ENCODE results near the gene G3BP1.

Gene G3BP1

DNA sequence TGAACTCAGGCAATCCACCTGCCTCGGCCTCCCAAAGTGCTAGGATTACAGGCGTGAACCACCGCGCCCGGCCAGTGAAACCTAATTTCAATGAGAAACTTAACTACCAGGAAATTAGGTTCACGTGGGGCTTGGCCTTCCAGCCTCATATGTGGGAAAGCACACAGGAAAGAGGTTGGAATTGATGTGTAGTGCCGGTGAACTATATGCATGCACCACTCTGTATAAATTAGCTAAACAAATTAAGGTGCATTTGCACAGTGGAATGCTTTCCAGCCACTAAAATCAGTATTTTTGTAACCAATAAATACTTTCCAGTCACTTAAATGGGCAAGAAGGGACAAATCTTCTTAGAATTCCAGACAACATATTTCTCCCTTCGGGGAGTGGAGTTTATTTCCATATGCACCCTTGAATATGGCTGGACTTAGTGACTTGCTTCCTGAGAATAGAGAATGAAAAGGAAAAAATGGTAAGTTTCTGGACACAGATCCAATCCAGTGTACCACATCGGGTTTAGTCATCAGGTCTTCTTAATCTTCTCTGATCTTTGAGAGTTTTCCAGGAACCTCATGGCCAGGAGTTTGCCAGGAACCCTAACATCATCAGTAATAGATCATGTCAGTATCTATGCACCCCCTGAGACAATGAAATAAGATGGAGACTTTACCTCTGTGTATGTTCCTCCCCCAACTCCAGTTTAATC is 38.2 kb upstream of the G3BP1 start:
- TF ChIP-seq RAD21 (IDR thresholded peaks at IDR 0.05; ENCODE audit: low read depth) (no peak), FOXM1 (IDR thresholded peaks at IDR 0.05; ENCODE audit: borderline replicate concordance, low read depth) (no peak), TCF12 (IDR thresholded peaks at IDR 0.05; ENCODE audit: low read depth) (no peak), EGR1 (IDR thresholded peaks at IDR 0.05) (no peak), CEBPB (IDR thresholded peaks at IDR 0.05) (no peak), ZBTB7A (IDR thresholded peaks at IDR 0.05; ENCODE audit: low read depth) (no peak), NFIC (IDR thresholded peaks at IDR 0.05) (no peak), YY1 (IDR thresholded peaks at IDR 0.05; ENCODE audit: low read depth) (no peak), TAF1 (IDR thresholded peaks at IDR 0.05; ENCODE audit: low read depth) (no peak), EP300 (IDR thresholded peaks at IDR 0.05; ENCODE audit: borderline replicate concordance) (no peak), CREB1 (IDR thresholded peaks at IDR 0.05; ENCODE audit: low read depth) (no peak), TEAD4 (IDR thresholded peaks at IDR 0.05) (no peak)
- TF ChIP-seq, protein P1, sequence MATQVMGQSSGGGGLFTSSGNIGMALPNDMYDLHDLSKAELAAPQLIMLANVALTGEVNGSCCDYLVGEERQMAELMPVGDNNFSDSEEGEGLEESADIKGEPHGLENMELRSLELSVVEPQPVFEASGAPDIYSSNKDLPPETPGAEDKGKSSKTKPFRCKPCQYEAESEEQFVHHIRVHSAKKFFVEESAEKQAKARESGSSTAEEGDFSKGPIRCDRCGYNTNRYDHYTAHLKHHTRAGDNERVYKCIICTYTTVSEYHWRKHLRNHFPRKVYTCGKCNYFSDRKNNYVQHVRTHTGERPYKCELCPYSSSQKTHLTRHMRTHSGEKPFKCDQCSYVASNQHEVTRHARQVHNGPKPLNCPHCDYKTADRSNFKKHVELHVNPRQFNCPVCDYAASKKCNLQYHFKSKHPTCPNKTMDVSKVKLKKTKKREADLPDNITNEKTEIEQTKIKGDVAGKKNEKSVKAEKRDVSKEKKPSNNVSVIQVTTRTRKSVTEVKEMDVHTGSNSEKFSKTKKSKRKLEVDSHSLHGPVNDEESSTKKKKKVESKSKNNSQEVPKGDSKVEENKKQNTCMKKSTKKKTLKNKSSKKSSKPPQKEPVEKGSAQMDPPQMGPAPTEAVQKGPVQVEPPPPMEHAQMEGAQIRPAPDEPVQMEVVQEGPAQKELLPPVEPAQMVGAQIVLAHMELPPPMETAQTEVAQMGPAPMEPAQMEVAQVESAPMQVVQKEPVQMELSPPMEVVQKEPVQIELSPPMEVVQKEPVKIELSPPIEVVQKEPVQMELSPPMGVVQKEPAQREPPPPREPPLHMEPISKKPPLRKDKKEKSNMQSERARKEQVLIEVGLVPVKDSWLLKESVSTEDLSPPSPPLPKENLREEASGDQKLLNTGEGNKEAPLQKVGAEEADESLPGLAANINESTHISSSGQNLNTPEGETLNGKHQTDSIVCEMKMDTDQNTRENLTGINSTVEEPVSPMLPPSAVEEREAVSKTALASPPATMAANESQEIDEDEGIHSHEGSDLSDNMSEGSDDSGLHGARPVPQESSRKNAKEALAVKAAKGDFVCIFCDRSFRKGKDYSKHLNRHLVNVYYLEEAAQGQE (IDR thresholded peaks at IDR 0.05; ENCODE audit: low read depth): no peak
- TF ChIP-seq, protein P2, sequence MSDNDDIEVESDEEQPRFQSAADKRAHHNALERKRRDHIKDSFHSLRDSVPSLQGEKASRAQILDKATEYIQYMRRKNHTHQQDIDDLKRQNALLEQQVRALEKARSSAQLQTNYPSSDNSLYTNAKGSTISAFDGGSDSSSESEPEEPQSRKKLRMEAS (IDR thresholded peaks at IDR 0.05): no peak
- TF ChIP-seq, protein P3, sequence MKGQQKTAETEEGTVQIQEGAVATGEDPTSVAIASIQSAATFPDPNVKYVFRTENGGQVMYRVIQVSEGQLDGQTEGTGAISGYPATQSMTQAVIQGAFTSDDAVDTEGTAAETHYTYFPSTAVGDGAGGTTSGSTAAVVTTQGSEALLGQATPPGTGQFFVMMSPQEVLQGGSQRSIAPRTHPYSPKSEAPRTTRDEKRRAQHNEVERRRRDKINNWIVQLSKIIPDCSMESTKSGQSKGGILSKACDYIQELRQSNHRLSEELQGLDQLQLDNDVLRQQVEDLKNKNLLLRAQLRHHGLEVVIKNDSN (IDR thresholded peaks at IDR 0.05): no peak

DNA sequence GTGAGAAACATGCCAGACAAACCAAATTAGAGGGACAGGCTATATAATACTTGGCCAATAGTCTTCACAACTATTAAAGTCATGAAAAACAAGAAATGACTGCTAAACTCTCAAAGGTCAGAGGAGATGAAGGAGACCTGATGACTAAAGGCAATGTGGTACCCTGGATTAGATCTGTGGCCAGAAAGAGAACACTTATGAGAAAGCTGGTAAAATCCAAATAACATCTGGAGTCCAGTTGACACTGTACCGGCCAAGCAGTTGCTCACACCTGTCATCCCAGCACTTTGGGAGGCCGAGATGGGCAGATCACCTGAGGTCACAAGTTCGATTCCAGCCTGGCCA is 37.7 kb upstream of the G3BP1 start:
- TF ChIP-seq EGR1 (IDR thresholded peaks at IDR 0.05) (no peak), CREB1 (IDR thresholded peaks at IDR 0.05; ENCODE audit: low read depth) (no peak), TEAD4 (IDR thresholded peaks at IDR 0.05) (no peak), CEBPB (IDR thresholded peaks at IDR 0.05) (no peak), TCF12 (IDR thresholded peaks at IDR 0.05; ENCODE audit: low read depth) (no peak), EP300 (IDR thresholded peaks at IDR 0.05; ENCODE audit: borderline replicate concordance) (no peak), NFIC (IDR thresholded peaks at IDR 0.05) (no peak), ZBTB7A (IDR thresholded peaks at IDR 0.05; ENCODE audit: low read depth) (no peak), TAF1 (IDR thresholded peaks at IDR 0.05; ENCODE audit: low read depth) (no peak), YY1 (IDR thresholded peaks at IDR 0.05; ENCODE audit: low read depth) (no peak), RAD21 (IDR thresholded peaks at IDR 0.05; ENCODE audit: low read depth) (no peak), FOXM1 (IDR thresholded peaks at IDR 0.05; ENCODE audit: borderline replicate concordance, low read depth) (no peak)
- TF ChIP-seq, protein P3 (IDR thresholded peaks at IDR 0.05): no peak
- TF ChIP-seq, protein P2 (IDR thresholded peaks at IDR 0.05): no peak
- TF ChIP-seq, protein P1 (IDR thresholded peaks at IDR 0.05; ENCODE audit: low read depth): no peak

DNA sequence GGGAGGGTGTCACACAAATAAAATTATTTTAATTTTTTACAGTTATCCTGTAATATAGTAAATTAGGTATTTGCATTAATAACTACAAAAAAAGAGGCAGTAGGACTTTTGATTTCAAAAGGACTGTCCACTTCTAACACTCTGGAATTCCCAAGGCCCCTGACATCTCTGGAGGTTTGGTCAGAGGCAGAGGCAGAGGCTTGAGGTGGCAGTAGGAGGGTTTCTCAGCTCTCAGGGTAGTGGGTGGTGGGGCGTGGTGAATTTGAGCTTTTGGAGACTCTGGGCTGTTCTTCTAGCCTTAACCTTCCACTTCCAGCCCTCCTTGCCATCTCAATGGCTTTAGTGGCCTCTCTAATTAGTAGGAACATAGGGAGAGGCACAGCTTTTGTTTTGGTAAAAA is 36.1 kb upstream of the G3BP1 start:
- TF ChIP-seq TEAD4 (IDR thresholded peaks at IDR 0.05) (no peak), TCF12 (IDR thresholded peaks at IDR 0.05; ENCODE audit: low read depth) (no peak), EGR1 (IDR thresholded peaks at IDR 0.05) (no peak), CREB1 (IDR thresholded peaks at IDR 0.05; ENCODE audit: low read depth) (no peak), CEBPB (IDR thresholded peaks at IDR 0.05) (no peak), ZBTB7A (IDR thresholded peaks at IDR 0.05; ENCODE audit: low read depth) (no peak), RAD21 (IDR thresholded peaks at IDR 0.05; ENCODE audit: low read depth) (no peak), TAF1 (IDR thresholded peaks at IDR 0.05; ENCODE audit: low read depth) (no peak), YY1 (IDR thresholded peaks at IDR 0.05; ENCODE audit: low read depth) (no peak), NFIC (IDR thresholded peaks at IDR 0.05) (no peak), EP300 (IDR thresholded peaks at IDR 0.05; ENCODE audit: borderline replicate concordance) (no peak)
- TF ChIP-seq, protein P2 (IDR thresholded peaks at IDR 0.05): no peak
- TF ChIP-seq, protein P1 (IDR thresholded peaks at IDR 0.05; ENCODE audit: low read depth): no peak
- TF ChIP-seq, protein P3 (IDR thresholded peaks at IDR 0.05): no peak

Measured in Ishikawa (cell line).